ENCODE results near the gene ACVR2A.

ACVR2A gene

DNA sequence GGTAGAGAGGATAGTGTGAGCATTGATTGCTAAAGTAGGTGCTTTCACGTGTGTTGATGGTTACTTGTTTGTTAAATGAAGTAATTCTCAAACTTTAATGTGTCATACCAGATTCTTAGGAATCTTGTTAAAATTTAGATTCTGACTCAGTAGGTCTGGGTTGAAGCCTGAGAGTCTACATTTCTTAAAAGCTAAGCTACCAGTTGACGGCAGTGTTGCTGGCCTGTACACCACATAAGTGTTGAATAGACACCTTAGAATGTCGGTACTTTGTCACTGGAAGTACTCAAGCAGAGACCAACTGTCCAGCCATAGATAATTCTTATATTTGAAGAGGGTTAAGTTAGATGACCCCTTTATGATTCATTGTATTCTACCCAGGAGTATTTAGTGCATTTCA, 79.8 kb downstream of the ACVR2A start:
- no peak for DNase-seq (ENCODE audit: low spot score)

DNA sequence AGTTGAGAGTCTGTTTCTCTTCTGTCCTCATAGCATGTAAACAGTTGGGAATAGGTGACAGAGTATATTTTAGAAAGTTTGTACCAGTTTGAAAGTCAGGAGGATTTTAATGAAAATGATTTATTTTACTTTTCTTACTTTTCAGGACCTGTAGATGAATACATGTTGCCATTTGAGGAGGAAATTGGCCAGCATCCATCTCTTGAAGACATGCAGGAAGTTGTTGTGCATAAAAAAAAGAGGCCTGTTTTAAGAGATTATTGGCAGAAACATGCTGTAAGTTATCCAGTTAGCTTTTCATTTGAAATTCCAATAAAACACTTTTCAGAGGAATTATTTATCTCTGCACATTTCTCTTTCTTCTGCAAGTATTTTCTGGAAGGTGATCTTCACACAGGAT, 81.1 kb downstream of the ACVR2A start:
- DNase-seq (ENCODE audit: low spot score) = no peak

DNA sequence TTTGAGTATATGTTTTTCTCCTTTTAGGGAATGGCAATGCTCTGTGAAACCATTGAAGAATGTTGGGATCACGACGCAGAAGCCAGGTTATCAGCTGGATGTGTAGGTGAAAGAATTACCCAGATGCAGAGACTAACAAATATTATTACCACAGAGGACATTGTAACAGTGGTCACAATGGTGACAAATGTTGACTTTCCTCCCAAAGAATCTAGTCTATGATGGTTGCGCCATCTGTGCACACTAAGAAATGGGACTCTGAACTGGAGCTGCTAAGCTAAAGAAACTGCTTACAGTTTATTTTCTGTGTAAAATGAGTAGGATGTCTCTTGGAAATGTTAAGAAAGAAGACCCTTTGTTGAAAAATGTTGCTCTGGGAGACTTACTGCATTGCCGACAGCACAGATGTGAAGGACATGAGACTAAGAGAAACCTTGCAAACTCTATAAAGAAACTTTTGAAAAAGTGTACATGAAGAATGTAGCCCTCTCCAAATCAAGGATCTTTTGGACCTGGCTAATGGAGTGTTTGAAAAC, 82.3 kb downstream of the ACVR2A start:
- DNase-seq (ENCODE audit: low spot score) = no peak

DNA sequence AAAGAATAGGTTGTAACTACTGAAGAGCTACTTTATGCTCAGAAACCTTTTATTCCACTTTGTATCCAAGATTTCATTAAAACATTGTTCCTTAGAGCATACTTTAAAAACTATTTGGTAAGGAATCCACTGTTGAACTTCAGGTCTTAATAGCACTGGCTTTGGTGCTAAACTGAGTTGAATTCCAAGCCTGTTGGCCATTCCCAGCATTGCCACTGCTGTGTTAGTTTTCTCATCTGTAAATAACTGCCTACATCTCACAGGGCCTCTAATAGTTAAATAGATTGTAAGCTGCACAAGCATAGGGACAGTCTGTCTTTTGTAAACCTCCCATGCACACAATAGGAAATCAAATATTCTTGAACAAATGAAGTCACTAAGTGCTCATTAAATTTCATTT, 89.1 kb downstream of the ACVR2A start:
- no peak for DNase-seq (ENCODE audit: low spot score)

DNA sequence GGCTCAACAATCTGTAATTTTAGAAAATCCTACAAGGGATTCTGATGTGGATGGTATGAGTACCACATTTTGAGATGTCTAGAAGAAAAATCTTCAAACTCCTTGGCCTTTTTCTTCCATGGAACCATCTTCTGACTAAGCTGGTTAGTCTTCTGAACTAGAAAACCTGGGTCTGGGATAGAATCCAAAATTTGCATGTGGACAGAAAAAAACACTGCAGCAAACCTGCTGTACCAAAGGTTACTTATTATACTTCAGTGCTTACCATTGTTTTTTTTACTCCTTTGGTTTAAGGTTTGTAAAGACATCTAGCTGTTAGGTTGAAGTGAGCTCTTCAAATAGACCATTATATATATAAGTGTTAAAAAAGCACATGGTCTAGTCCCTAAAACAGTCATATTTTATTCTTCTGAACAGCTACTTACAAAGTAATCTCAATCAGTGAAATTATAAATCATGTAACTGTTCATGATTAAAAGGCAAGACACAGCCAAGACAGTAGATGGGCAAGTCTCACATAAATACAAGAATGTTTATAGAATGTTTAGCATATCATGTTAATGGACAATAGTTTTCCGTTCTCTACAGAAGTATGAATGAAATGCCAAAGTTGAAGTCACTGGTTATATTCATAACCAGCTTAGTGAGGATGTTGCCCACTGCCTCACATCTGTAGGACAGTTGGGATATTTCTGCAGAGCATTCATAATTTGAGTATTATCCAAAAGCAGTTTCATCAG, 90.2 kb downstream of the ACVR2A start:
- no peak for DNase-seq (ENCODE audit: low spot score)

DNA sequence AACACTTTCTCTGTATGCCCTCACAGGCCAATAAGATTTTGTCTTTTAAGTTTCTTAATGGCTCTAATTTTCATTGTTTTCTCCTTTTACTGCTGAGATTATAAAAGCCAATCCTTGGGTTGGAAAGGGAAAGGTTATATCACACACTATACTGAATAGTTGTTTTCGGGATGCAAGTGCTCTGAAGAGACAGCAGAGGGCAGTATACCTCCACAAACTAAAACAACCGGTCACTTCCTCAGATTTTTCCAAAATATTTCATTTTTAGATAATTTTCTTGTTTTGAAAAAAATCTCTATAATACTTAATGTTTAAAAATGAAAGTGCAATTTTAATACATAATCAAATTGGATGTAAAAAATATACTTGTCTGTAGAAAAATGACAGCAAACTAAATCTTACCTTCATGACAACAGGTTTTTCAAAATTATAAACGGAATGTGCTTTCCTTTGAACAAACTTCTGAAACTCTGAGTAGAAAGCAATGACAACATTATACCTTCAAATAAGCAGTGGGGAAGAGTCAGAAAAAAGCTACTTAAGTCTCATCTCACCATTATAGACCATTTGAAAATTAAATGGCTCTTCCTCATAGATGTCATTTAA, 93.0 kb downstream of the ACVR2A start:
- DNase-seq (ENCODE audit: low spot score) = peak; percentile 46

DNA sequence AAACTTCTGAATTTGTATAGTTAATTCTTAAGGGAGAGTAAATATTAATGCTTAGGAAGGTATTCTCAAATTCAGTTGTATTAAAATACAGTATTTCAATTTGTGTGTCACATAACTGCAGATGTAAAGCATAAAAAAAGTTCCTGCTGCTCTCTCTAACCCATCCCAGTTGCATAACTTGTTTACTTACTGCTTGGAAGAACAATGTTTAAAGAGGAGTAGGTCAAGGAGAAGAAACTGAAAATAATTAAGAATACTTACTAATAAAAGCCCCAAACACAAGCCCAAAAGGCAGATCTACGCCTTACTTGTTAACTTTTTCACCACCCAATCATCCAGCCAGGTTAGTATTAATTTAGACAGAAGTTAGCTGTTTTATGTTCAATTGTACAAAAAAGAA, 94.5 kb downstream of the ACVR2A start:
- DNase-seq (ENCODE audit: low spot score) = no peak

DNA sequence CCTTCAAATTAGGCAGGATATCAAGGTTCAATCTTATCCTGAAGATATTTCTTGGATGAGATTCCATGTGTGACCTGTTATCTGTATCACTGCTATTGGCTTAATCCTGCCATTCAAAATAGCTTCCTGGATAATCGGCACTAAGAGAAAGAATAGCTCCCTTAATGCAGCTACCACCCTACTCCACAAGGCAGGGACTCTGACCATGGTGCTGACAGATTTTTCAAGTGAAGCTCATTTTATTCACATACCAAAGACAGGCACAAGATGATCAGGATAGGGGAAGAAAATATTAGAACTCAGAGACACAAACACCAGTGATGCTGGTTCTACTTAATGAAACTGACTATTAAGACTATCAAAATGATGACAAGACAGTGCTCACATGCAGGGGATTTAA, 100.8 kb downstream of the ACVR2A start:
- DNase-seq (ENCODE audit: low spot score) = no peak

DNA sequence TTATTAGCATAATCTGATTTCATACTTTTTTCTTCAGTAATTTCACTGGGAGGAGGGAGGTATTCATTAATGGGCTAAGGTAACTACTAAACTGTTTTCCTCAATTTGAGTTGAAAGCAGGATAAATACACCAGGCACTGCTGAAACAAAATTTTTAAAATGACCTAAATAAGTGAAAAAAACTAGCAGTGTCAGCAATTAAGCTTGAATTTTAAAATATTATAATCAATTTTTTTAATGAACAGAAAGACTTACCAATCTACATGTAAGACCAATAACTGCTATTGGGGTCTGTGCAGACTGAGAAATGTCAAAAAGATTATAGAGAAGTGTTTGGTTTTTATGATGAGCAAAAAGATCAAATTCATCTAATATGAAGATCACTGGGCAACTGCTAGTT, 107.3 kb downstream of the ACVR2A start:
- no peak for DNase-seq (ENCODE audit: low spot score)

DNA sequence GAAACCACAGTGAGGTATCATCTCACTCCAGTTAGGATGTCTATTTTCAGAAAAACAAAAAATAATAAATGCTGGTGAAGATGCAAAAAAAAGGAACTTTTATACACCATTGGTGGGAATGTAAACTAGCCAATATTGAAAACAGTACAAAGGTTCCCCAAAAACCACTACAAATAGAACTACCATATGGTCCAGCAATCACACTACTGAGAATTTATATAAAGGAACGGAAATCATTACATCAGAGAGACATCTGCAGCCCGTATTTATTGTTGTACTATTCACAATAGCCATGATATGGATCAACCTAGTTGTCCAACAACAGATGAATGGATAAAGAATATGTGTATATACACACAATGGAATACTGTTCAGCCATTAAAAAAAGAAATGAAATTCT, 123.7 kb downstream of the ACVR2A start:
- no peak for DNase-seq (ENCODE audit: low spot score)

DNA sequence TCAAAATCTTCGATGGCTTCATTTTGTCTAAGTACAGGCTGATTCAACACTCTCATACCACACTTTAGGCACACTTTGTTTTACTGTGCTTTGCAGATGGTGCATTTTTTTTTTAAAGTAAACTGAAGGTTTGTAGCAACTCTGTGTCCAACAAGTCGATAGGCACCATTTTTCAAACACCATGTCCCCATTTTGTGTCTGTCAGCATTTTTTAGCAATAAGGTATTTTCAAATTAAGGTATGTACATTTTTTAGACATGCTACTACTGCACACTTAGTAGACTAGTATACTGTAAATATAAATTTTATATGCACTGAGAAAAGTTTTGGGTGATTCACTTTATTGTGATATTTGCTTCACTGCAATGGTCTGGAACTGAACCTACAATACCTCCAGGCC, 131.3 kb downstream of the ACVR2A start:
- no peak for DNase-seq (ENCODE audit: low spot score)

DNA sequence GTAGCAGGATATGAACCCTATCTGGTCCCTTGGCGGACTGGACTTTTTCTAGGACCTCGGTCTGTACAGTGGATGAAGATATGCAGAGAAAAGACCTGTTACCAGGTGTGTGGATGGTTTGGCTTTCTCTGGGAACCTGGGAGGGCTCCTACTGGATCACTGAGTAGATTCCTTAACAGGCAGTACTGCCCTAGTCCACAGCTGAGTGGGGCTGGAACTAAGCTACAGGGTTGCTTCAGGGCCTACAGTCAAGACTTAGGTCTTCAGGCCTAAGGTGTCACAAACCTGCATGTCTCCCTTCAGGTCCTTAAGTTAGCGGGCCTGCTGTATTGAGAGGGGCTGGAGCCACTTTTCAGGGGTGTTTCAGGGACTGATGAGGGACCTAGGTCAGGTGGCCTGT, 132.8 kb downstream of the ACVR2A start:
- DNase-seq (ENCODE audit: low spot score) = no peak
